Astrocyte of the cerebellum (primary cell): Measurements from ENCODE around the gene ALPG.
"Not testable (repeated sequence)": the region's sequence is repeated elsewhere in the genome, so short reads cannot be mapped to it uniquely, and the experiment has no call there.

Experiments used
- DNase-seq: peaks from one replicate; pipeline ENCODE4 v3.0.0-alpha.2; 2011; ENCODE audit warnings: low read depth
- H3K4me3 ChIP-seq: 2 replicates; pipeline ENCODE4 v1.5.1; 2011; ENCODE audit warnings: mild to moderate bottlenecking, low read depth, low read length, moderate library complexity
- in situ Hi-C: cut with HindIII; loops from 2 replicates; pipeline ENCODE4 v1.10.0; 2017; ENCODE audit warnings: low sequenced_read_pairs
- TF ChIP-seq, protein P1 (sequence below): IDR thresholded peaks from 2 replicates; pipeline ENCODE4 v1.5.1; 2012; ENCODE audit warnings: low read length, low read depth, moderate library complexity, mild to moderate bottlenecking; ENCODE audit errors: missing control alignments

ALPG gene

DNA sequence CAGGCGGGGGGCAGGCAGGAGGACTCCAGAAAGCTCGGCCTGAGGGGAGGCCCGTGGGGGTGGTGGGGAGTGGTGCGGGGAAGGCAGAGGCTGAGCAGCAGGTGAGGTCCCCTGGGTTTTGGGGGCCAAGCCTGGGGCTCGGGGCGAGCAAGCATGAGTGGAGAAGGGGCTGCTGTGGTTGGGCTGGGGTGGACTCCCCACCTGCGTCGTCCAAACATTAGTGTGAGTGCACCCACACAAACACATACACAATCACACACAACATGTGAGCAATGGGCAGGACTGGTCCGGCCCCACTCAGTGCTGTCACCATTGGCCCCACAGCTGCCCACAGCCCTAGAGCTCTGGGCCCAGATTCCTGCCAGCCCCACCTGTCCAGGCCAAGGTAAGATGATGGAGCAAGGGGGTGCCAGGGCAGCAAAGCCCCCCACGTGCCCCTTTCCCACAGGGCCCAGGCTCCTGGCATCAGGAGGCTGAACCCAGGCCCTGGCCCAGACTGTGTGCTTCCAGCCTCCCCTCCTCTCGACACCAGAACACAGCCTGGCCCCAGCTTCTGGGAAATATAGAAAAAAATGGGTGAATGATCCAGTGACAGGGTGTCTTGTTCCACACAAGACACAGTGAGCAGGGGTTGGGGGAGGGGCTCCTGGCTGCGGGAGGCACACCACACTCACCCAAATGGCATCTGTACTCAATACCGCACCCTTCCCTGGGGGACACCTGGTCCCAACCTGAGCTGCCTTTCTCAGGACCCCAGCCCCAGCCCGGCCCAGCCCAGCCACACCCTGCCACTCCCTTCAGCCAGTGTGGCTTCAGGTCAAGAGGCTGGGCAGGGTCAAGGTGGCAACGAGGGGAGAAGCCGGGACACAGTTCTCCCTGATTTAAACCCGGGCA lies 28.6 kb upstream of the ALPG start:
- in situ Hi-C loops, result no loop called here
- TF ChIP-seq, protein P1, sequence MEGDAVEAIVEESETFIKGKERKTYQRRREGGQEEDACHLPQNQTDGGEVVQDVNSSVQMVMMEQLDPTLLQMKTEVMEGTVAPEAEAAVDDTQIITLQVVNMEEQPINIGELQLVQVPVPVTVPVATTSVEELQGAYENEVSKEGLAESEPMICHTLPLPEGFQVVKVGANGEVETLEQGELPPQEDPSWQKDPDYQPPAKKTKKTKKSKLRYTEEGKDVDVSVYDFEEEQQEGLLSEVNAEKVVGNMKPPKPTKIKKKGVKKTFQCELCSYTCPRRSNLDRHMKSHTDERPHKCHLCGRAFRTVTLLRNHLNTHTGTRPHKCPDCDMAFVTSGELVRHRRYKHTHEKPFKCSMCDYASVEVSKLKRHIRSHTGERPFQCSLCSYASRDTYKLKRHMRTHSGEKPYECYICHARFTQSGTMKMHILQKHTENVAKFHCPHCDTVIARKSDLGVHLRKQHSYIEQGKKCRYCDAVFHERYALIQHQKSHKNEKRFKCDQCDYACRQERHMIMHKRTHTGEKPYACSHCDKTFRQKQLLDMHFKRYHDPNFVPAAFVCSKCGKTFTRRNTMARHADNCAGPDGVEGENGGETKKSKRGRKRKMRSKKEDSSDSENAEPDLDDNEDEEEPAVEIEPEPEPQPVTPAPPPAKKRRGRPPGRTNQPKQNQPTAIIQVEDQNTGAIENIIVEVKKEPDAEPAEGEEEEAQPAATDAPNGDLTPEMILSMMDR, result no peak
- DNase-seq, result no peak
- no peak overlapping the region for H3K4me3 ChIP-seq

DNA sequence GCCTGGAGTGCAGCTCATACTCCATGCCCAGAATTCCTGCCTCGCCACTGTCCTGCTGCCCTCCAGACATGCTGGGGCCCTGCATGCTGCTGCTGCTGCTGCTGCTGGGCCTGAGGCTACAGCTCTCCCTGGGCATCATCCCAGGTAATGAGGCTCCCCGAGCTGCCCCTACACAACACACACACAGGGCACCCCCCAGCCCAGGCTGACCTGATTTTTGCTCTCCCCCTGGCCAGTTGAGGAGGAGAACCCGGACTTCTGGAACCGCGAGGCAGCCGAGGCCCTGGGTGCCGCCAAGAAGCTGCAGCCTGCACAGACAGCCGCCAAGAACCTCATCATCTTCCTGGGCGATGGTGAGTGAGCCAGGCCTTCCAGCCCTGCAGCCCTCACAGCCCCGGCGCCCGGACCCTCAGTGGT lies 27.9 kb upstream of the ALPG start, which contains the start of gene ALPP:
Gene ALPP, plus strand, starts transcription at position 17 of the 417 bp plus-strand sequence. Its CDS starts 52 bp downstream, at position 69.
- H3K4me3 ChIP-seq, DNase-seq, in situ Hi-C loops: not testable (repeated sequence)

DNA sequence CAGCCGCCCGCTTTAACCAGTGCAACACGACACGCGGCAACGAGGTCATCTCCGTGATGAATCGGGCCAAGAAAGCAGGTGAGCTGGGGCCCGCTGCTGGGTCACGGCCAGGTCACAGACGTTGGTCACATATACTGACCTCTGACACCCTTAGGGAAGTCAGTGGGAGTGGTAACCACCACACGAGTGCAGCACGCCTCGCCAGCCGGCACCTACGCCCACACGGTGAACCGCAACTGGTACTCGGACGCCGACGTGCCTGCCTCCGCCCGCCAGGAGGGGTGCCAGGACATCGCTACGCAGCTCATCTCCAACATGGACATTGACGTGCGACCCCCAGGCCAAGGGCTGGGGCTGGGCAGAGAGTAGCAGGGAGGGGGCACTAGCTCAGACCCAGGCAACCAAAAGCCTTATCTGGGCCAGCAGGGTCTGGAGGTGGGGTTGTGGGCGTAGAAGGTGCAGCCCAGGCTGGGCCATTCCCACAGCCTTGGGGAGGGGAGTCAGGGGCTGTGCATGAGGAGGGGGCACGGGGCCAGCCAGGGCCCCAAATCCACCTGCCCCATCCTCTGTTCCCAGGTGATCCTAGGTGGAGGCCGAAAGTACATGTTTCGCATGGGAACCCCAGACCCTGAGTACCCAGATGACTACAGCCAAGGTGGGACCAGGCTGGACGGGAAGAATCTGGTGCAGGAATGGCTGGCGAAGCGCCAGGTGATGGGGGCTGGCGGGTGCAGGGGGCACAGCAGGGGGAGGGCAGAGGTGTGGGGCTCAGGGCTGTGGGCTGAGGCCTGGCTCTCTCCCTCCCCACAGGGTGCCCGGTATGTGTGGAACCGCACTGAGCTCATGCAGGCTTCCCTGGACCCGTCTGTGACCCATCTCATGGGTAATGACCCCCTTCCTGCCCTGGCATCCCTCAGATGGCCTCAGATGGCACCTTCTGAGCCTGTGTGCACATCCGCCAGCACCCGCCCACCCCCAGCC lies 26.7 kb upstream of the ALPG start:
- H3K4me3 ChIP-seq, in situ Hi-C loops, DNase-seq: not testable (repeated sequence)

DNA sequence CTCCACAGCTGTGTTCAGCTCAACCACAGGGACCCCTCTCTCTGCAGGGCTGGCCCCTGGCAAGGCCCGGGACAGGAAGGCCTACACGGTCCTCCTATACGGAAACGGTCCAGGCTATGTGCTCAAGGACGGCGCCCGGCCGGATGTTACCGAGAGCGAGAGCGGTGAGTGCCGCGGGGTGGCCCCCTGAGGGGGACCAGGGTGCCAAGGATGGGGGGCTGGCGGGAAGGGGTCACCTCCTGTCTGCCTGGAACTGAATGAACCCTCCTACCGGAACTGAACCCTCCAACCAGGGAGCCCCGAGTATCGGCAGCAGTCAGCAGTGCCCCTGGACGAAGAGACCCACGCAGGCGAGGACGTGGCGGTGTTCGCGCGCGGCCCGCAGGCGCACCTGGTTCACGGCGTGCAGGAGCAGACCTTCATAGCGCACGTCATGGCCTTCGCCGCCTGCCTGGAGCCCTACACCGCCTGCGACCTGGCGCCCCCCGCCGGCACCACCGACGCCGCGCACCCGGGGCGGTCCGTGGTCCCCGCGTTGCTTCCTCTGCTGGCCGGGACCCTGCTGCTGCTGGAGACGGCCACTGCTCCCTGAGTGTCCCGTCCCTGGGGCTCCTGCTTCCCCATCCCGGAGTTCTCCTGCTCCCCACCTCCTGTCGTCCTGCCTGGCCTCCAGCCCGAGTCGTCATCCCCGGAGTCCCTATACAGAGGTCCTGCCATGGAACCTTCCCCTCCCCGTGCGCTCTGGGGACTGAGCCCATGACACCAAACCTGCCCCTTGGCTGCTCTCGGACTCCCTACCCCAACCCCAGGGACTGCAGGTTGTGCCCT lies 25.2 kb upstream of the ALPG start:
- in situ Hi-C loops, DNase-seq, H3K4me3 ChIP-seq: not testable (repeated sequence)

DNA sequence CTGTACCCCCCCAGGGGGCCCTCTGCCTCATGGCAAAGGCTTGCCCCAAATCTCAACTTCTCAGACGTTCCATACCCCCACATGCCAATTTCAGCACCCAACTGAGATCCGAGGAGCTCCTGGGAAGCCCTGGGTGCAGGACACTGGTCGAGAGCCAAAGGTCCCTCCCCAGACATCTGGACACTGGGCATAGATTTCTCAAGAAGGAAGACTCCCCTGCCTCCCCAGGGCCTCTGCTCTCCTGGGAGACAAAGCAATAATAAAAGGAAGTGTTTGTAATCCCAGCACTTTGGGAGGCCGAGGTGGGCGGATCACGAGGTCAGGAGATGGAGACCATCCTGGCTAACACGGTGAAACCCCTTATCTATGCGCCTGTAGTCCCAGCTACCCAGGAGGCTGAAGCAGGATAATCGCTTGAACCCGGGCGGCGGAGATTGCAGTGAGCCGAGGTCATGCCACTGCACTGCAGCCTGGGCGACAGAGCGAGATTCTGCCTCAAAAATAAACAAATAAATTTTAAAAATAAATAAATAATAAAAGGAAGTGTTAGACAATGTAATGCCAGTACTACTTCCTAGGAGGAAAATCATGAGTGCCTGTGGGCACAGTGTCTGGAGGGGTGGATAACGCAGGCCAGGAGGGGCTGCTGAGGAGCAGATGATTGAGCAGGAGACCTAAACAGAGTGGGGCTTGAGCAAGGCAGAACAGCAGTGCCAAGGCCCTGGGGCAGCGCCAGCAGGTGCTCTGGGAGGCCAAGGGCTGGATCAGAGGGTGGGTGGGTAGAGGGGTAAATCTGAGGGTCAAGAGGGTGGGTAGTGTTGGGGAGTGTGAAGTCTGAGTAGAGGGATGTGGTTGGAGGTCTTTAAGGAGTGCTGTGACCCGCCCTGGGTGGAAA lies 24.1 kb upstream of the ALPG start:
- H3K4me3 ChIP-seq, result no peak overlapping the region
- in situ Hi-C loops, result no loop called here
- TF ChIP-seq, protein P1, result no peak
- no peak for DNase-seq

DNA sequence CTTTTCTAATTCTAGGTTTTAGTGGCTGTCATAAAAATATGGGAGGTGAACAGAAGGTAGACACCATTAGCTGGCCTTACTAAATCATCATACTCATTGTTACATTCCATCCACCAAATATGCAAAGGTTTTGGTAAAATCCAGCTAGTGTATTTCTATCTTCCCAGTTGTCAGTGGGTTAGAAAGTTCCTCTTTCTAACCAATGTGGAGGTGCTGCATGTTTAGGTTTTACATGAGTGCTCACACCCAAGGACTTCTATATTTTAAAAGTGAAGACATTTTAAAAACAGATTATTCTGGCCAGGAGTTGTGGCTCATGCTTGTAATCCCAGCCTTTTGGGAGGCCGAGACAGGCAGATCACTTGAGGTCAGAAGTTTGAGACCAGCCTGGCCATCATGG lies 22.2 kb upstream of the ALPG start:
- no peak for DNase-seq
- TF ChIP-seq, protein P1, result no peak
- in situ Hi-C loops, result no loop called here
- H3K4me3 ChIP-seq, result no peak overlapping the region

DNA sequence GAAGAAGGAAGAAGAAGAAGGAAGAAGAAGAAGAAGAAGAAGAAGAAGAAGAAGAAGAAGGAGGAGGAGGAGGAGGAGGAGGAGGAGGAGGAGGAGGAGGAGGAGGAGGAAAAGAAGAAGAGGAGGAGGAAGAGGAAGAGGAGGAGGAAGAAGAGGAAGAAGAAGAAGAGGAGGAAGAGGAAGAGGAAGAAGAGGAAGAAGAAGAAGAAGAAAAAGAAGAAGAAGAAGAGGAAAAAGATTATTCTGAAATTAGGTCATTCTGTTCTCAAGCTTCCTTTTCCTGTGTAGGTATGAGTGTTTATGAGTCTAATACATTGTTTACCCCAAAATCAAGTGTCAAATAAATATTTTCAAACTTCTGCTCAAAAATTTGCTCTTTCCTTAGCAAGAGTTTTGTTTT lies 21.6 kb upstream of the ALPG start:
- in situ Hi-C loops, H3K4me3 ChIP-seq, DNase-seq: not testable (repeated sequence)
